Measurements from ENCODE around the gene PRPF38B.

DNA sequence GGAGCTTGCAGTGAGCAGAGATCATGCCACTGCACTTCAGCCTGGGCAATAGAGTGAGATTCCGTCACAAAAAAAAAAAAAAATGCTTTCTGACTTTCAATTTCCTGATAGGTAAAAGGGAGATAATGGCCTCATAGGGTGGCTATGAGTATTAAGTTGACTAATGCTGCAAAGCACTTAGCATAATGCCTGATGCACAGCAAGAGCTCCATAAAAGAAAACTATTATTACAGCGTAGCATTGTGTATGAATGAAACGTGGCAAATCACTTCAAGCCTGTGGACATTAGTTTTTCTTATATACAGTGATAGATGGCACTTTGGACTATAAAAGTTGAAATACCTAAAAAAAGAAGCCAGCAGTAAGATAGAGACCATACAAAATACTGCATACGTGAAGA is 37.4 kb downstream of the PRPF38B start:
- TF ChIP-seq, protein P1, sequence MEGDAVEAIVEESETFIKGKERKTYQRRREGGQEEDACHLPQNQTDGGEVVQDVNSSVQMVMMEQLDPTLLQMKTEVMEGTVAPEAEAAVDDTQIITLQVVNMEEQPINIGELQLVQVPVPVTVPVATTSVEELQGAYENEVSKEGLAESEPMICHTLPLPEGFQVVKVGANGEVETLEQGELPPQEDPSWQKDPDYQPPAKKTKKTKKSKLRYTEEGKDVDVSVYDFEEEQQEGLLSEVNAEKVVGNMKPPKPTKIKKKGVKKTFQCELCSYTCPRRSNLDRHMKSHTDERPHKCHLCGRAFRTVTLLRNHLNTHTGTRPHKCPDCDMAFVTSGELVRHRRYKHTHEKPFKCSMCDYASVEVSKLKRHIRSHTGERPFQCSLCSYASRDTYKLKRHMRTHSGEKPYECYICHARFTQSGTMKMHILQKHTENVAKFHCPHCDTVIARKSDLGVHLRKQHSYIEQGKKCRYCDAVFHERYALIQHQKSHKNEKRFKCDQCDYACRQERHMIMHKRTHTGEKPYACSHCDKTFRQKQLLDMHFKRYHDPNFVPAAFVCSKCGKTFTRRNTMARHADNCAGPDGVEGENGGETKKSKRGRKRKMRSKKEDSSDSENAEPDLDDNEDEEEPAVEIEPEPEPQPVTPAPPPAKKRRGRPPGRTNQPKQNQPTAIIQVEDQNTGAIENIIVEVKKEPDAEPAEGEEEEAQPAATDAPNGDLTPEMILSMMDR (IDR thresholded peaks at IDR 0.05; ENCODE audit: control extremely low read depth in 1 of 3, insufficient read depth in 1 of 3, low read depth in 1 of 3, low read length in 3 of 3), result no peak
- TF ChIP-seq YY1 (IDR thresholded peaks at IDR 0.05; ENCODE audit: low read depth, low read length) (no peak), SIN3A (conservative IDR thresholded peaks at IDR 0.05 in 1 of 2, IDR thresholded peaks at IDR 0.05 in 1 of 2; ENCODE audit: low read depth in 1 of 2, low read length in 2 of 2) (no peak), EP300 (IDR thresholded peaks at IDR 0.05; ENCODE audit: borderline replicate concordance in 1 of 2, low read depth in 2 of 2, low read length in 2 of 2) (no peak), CEBPB (IDR thresholded peaks at IDR 0.05; ENCODE audit: low read depth, low read length) (no peak), POLR2A (IDR thresholded peaks at IDR 0.05; ENCODE audit: control extremely low read depth in 1 of 2, low read depth in 2 of 2, low read length in 2 of 2) (no peak)
- TF ChIP-seq, protein P2, sequence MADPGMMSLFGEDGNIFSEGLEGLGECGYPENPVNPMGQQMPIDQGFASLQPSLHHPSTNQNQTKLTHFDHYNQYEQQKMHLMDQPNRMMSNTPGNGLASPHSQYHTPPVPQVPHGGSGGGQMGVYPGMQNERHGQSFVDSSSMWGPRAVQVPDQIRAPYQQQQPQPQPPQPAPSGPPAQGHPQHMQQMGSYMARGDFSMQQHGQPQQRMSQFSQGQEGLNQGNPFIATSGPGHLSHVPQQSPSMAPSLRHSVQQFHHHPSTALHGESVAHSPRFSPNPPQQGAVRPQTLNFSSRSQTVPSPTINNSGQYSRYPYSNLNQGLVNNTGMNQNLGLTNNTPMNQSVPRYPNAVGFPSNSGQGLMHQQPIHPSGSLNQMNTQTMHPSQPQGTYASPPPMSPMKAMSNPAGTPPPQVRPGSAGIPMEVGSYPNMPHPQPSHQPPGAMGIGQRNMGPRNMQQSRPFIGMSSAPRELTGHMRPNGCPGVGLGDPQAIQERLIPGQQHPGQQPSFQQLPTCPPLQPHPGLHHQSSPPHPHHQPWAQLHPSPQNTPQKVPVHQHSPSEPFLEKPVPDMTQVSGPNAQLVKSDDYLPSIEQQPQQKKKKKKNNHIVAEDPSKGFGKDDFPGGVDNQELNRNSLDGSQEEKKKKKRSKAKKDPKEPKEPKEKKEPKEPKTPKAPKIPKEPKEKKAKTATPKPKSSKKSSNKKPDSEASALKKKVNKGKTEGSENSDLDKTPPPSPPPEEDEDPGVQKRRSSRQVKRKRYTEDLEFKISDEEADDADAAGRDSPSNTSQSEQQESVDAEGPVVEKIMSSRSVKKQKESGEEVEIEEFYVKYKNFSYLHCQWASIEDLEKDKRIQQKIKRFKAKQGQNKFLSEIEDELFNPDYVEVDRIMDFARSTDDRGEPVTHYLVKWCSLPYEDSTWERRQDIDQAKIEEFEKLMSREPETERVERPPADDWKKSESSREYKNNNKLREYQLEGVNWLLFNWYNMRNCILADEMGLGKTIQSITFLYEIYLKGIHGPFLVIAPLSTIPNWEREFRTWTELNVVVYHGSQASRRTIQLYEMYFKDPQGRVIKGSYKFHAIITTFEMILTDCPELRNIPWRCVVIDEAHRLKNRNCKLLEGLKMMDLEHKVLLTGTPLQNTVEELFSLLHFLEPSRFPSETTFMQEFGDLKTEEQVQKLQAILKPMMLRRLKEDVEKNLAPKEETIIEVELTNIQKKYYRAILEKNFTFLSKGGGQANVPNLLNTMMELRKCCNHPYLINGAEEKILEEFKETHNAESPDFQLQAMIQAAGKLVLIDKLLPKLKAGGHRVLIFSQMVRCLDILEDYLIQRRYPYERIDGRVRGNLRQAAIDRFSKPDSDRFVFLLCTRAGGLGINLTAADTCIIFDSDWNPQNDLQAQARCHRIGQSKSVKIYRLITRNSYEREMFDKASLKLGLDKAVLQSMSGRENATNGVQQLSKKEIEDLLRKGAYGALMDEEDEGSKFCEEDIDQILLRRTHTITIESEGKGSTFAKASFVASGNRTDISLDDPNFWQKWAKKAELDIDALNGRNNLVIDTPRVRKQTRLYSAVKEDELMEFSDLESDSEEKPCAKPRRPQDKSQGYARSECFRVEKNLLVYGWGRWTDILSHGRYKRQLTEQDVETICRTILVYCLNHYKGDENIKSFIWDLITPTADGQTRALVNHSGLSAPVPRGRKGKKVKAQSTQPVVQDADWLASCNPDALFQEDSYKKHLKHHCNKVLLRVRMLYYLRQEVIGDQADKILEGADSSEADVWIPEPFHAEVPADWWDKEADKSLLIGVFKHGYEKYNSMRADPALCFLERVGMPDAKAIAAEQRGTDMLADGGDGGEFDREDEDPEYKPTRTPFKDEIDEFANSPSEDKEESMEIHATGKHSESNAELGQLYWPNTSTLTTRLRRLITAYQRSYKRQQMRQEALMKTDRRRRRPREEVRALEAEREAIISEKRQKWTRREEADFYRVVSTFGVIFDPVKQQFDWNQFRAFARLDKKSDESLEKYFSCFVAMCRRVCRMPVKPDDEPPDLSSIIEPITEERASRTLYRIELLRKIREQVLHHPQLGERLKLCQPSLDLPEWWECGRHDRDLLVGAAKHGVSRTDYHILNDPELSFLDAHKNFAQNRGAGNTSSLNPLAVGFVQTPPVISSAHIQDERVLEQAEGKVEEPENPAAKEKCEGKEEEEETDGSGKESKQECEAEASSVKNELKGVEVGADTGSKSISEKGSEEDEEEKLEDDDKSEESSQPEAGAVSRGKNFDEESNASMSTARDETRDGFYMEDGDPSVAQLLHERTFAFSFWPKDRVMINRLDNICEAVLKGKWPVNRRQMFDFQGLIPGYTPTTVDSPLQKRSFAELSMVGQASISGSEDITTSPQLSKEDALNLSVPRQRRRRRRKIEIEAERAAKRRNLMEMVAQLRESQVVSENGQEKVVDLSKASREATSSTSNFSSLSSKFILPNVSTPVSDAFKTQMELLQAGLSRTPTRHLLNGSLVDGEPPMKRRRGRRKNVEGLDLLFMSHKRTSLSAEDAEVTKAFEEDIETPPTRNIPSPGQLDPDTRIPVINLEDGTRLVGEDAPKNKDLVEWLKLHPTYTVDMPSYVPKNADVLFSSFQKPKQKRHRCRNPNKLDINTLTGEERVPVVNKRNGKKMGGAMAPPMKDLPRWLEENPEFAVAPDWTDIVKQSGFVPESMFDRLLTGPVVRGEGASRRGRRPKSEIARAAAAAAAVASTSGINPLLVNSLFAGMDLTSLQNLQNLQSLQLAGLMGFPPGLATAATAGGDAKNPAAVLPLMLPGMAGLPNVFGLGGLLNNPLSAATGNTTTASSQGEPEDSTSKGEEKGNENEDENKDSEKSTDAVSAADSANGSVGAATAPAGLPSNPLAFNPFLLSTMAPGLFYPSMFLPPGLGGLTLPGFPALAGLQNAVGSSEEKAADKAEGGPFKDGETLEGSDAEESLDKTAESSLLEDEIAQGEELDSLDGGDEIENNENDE (IDR thresholded peaks at IDR 0.05; ENCODE audit: insufficient replicate concordance, low read length), result no peak

All from H1 (cell line).